HG03064 (cell line): Measurements from ENCODE around the gene GPR15.

Experiments
- ATAC-seq: cut with Tn5 transposase; IDR thresholded peaks from one replicate; pipeline ENCODE4 v1.9.1; 2021; ENCODE audit warnings: low read depth; ENCODE audit not compliant: unreplicated experiment

GPR15 gene

GRCh38 chr3:98531622-98532274 lies at the start of gene GPR15:
GPR15 (plus strand) TSS chr3:98531978; CDS start chr3:98532034, 56 bp downstream.
- ATAC-seq = peak; percentile 20

- no peak for ATAC-seq
Observed at GRCh38 chr3:98482717-98483482, 48.9 kb upstream of the GPR15 start.

- no peak for ATAC-seq
Observed at GRCh38 chr3:98483626-98484025, 48.2 kb upstream of the GPR15 start.

GRCh38 chr3:98497381-98497780 lies 34.4 kb upstream of the GPR15 start, which contains the start of gene OR5K2:
OR5K2 (plus strand) TSS chr3:98497681; CDS start chr3:98497681, 0 bp downstream.
- ATAC-seq = no peak

- no peak for ATAC-seq
Observed at GRCh38 chr3:98500019-98500418, 31.8 kb upstream of the GPR15 start.

- no peak for ATAC-seq
Observed at GRCh38 chr3:98501270-98501669, 30.5 kb upstream of the GPR15 start.

- no peak for ATAC-seq
Observed at GRCh38 chr3:98501863-98502576, 29.8 kb upstream of the GPR15 start.

- ATAC-seq = no peak
Observed at GRCh38 chr3:98504539-98504938, 27.2 kb upstream of the GPR15 start.

GRCh38 chr3:98508582-98508981 lies 23.2 kb upstream of the GPR15 start:
- no peak for ATAC-seq

- ATAC-seq = no peak
Observed at GRCh38 chr3:98512576-98512975, 19.2 kb upstream of the GPR15 start.

- no peak for ATAC-seq
Observed at GRCh38 chr3:98513091-98513511, 18.7 kb upstream of the GPR15 start.

GRCh38 chr3:98513736-98514135 lies 18.0 kb upstream of the GPR15 start:
- ATAC-seq = no peak

- ATAC-seq = no peak
Observed at GRCh38 chr3:98514948-98515347, 16.8 kb upstream of the GPR15 start.

GRCh38 chr3:98518816-98519215 lies 13.0 kb upstream of the GPR15 start:
- no peak for ATAC-seq

GRCh38 chr3:98519351-98519750 lies 12.4 kb upstream of the GPR15 start:
- no peak for ATAC-seq

GRCh38 chr3:98521897-98522543 lies 9.8 kb upstream of the GPR15 start:
- peak; percentile 37 for ATAC-seq

GRCh38 chr3:98522544-98523281 lies 9.1 kb upstream of the GPR15 start, which contains the start of gene CLDND1:
CLDND1 (minus strand) TSS chr3:98522902; CDS start chr3:98521424, 1,478 bp downstream.
- peak; percentile 87 for ATAC-seq

GRCh38 chr3:98525494-98525893 lies 6.3 kb upstream of the GPR15 start:
- no peak for ATAC-seq

GRCh38 chr3:98528474-98529346 lies 3.1 kb upstream of the GPR15 start:
- no peak for ATAC-seq
